HEK293 (cell line): ENCODE measurements around the gene SEMA4F.

ENCODE experiments used
- CTCF ChIA-PET: fragments of 350-600 bp; formaldehyde crosslinking; extraction: SDS; loops from one replicate; lab custom pipeline; 2021; ENCODE audit warnings: antibody characterized with exemption; lab: Yijun Ruan, JAX
- POLR2A ChIA-PET: fragments of 300-600 bp; formaldehyde crosslinking; extraction: SDS; loops from one replicate; lab custom pipeline; 2020; ENCODE audit warnings: antibody characterized with exemption, inconsistent platforms; lab: Yijun Ruan, JAX
- H3K27ac ChIP-seq: fragments of 200-500 bp; sonication (Bioruptor generic); 2 replicates; pipeline ENCODE4 v1.5.1; 2014; ENCODE audit warnings: low read depth, low read length, control low read depth, inconsistent platforms; ENCODE audit errors: extremely low read depth
- H3K36me3 ChIP-seq, 2 experiments: fragments of 200-500 bp in 1 of 2; sonication (Bioruptor generic) in 1 of 2; 1 replicate in 1 of 2; 2 replicates in 1 of 2; pipeline ENCODE4 v1.5.1; 2014 to 2017; ENCODE audit warnings: inconsistent platforms in 2 of 2, low read length in 2 of 2; ENCODE audit not compliant: control insufficient read depth in 2 of 2, insufficient read depth in 1 of 2
- H3K4me1 ChIP-seq: fragments of 200-500 bp; sonication (Bioruptor generic); 2 replicates; pipeline ENCODE4 v1.5.1; 2014; ENCODE audit warnings: mild to moderate bottlenecking, low read length, inconsistent platforms; ENCODE audit not compliant: control insufficient read depth, insufficient read depth
- H3K4me3 ChIP-seq: 2 replicates; pipeline ENCODE4 v1.5.1; 2011; ENCODE audit warnings: low read depth, mild to moderate bottlenecking, control low read depth, low read length, moderate library complexity
- H3K9me3 ChIP-seq: fragments of 200-500 bp; sonication (Bioruptor generic); 2 replicates; pipeline ENCODE4 v1.5.1; 2014; ENCODE audit warnings: low read depth, low read length, inconsistent platforms; ENCODE audit not compliant: control insufficient read depth, insufficient read depth
- SP3 ChIP-seq: fragments of 450-650 bp; formaldehyde crosslinking; IDR thresholded peaks from 2 replicates; pipeline ENCODE4 v1.5.1; 2016; ENCODE audit warnings: missing biosample characterization, missing genetic modification characterization
- TCF7L2 ChIP-seq: IDR thresholded peaks from 2 replicates; pipeline ENCODE4 v1.6.1; 2011; ENCODE audit warnings: low read depth, mild to moderate bottlenecking, inconsistent platforms, low read length, moderate library complexity, borderline replicate concordance
- YY1 ChIP-seq: fragments of 450-650 bp; formaldehyde crosslinking; IDR thresholded peaks from 2 replicates; pipeline ENCODE4 v1.5.1; 2018; ENCODE audit warnings: missing biosample characterization, missing genetic modification characterization
- ZBTB48 ChIP-seq: fragments of 450-650 bp; formaldehyde crosslinking; IDR thresholded peaks from 2 replicates; pipeline ENCODE4 v1.5.1; 2016; ENCODE audit warnings: missing biosample characterization, missing genetic modification characterization
- ZBTB8A ChIP-seq: fragments of 450-650 bp; formaldehyde crosslinking; IDR thresholded peaks from 2 replicates; pipeline ENCODE4 v1.5.1; 2016; ENCODE audit warnings: missing biosample characterization, missing genetic modification characterization
- ZEB2 ChIP-seq: fragments of 450-650 bp; formaldehyde crosslinking; IDR thresholded peaks from 2 replicates; pipeline ENCODE4 v1.5.1; 2016; ENCODE audit warnings: missing biosample characterization, missing genetic modification characterization
- ZFHX2 ChIP-seq: fragments of 450-650 bp; formaldehyde crosslinking; conservative IDR thresholded peaks from 2 replicates; pipeline ENCODE4 v1.5.1; 2016; ENCODE audit warnings: missing biosample characterization, missing genetic modification characterization
- ZNF16 ChIP-seq: fragments of 450-650 bp; formaldehyde crosslinking; IDR thresholded peaks from 2 replicates; pipeline ENCODE4 v1.5.1; 2016; ENCODE audit warnings: low read depth, missing biosample characterization, missing genetic modification characterization
- ZNF169 ChIP-seq: fragments of 450-650 bp; formaldehyde crosslinking; IDR thresholded peaks from 2 replicates; pipeline ENCODE4 v1.5.1; 2016; ENCODE audit warnings: missing biosample characterization, missing genetic modification characterization
- ZNF175 ChIP-seq: fragments of 450-650 bp; formaldehyde crosslinking; IDR thresholded peaks from 2 replicates; pipeline ENCODE4 v1.5.1; 2016; ENCODE audit warnings: missing biosample characterization, missing genetic modification characterization
- ZNF223 ChIP-seq: fragments of 450-650 bp; formaldehyde crosslinking; IDR thresholded peaks from 2 replicates; pipeline ENCODE4 v1.5.1; 2016; ENCODE audit warnings: missing biosample characterization, missing genetic modification characterization
- ZNF24 ChIP-seq: fragments of 450-650 bp; formaldehyde crosslinking; IDR thresholded peaks from 2 replicates; pipeline ENCODE4 v1.5.1; 2016; ENCODE audit warnings: missing biosample characterization, missing genetic modification characterization
- ZNF350 ChIP-seq: fragments of 450-650 bp; formaldehyde crosslinking; IDR thresholded peaks from 2 replicates; pipeline ENCODE4 v1.5.0; 2017; ENCODE audit warnings: missing biosample characterization, mild to moderate bottlenecking, missing genetic modification characterization
- ZNF354C ChIP-seq: fragments of 450-650 bp; formaldehyde crosslinking; IDR thresholded peaks from 2 replicates; pipeline ENCODE4 v1.5.1; 2016; ENCODE audit warnings: missing biosample characterization, missing genetic modification characterization, low read depth, borderline replicate concordance
- ZNF404 ChIP-seq: fragments of 450-650 bp; formaldehyde crosslinking; IDR thresholded peaks from 2 replicates; pipeline ENCODE4 v1.5.1; 2017; ENCODE audit warnings: missing biosample characterization, missing genetic modification characterization
- ZNF426 ChIP-seq: fragments of 450-650 bp; formaldehyde crosslinking; IDR thresholded peaks from 2 replicates; pipeline ENCODE4 v1.5.1; 2017; ENCODE audit warnings: missing biosample characterization, missing genetic modification characterization, mild to moderate bottlenecking, inconsistent platforms, moderate library complexity
- ZNF560 ChIP-seq: fragments of 450-650 bp; formaldehyde crosslinking; IDR thresholded peaks from 2 replicates; pipeline ENCODE4 v1.5.1; 2017; ENCODE audit warnings: missing biosample characterization, missing genetic modification characterization, borderline replicate concordance
- ZNF600 ChIP-seq: fragments of 450-650 bp; formaldehyde crosslinking; IDR thresholded peaks from 2 replicates; pipeline ENCODE4 v1.5.1; 2016; ENCODE audit warnings: missing biosample characterization, missing genetic modification characterization
- ZNF654 ChIP-seq: fragments of 450-650 bp; formaldehyde crosslinking; IDR thresholded peaks from 2 replicates; pipeline ENCODE4 v1.5.1; 2016; ENCODE audit warnings: low read depth, missing biosample characterization, missing genetic modification characterization
- ZNF664 ChIP-seq: fragments of 450-650 bp; formaldehyde crosslinking; IDR thresholded peaks from 2 replicates; pipeline ENCODE4 v1.5.1; 2016; ENCODE audit warnings: missing biosample characterization, missing genetic modification characterization
- ZNF707 ChIP-seq: fragments of 450-650 bp; formaldehyde crosslinking; IDR thresholded peaks from 2 replicates; pipeline ENCODE4 v1.5.1; 2016; ENCODE audit warnings: missing biosample characterization, missing genetic modification characterization
- ZSCAN23 ChIP-seq: fragments of 450-650 bp; formaldehyde crosslinking; IDR thresholded peaks from 2 replicates; pipeline ENCODE4 v1.5.1; 2016; ENCODE audit warnings: missing biosample characterization, missing genetic modification characterization
- TF ChIP-seq, protein P1 (sequence below): fragments of 450-650 bp; formaldehyde crosslinking; IDR thresholded peaks from 2 replicates; pipeline ENCODE4 v1.5.1; 2017; ENCODE audit warnings: missing biosample characterization, missing genetic modification characterization
- TF ChIP-seq, protein P2 (sequence below): fragments of 450-650 bp; formaldehyde crosslinking; IDR thresholded peaks from 2 replicates; pipeline ENCODE4 v1.5.1; 2016; ENCODE audit warnings: missing biosample characterization, missing genetic modification characterization
- TF ChIP-seq, protein P3 (sequence below): fragments of 450-650 bp; IDR thresholded peaks from 2 replicates; pipeline ENCODE4 v1.5.1; 2018; ENCODE audit warnings: missing biosample characterization, mild to moderate bottlenecking, missing genetic modification characterization
- TF ChIP-seq, protein P4 (sequence below): fragments of 450-650 bp; formaldehyde crosslinking; IDR thresholded peaks from 2 replicates; pipeline ENCODE4 v1.5.1; 2016; ENCODE audit warnings: missing biosample characterization, missing genetic modification characterization
- TF ChIP-seq, protein P5 (sequence below): sonication (generic); formaldehyde crosslinking; IDR thresholded peaks from 2 replicates; pipeline ENCODE4 v1.8.1; 2022; ENCODE audit warnings: mild to moderate bottlenecking, moderate library complexity, missing genetic modification reagents
- TF ChIP-seq, protein P6 (sequence below): fragments of 450-650 bp; formaldehyde crosslinking; IDR thresholded peaks from 2 replicates; pipeline ENCODE4 v1.5.1; 2017; ENCODE audit warnings: missing biosample characterization, missing genetic modification characterization

SEMA4F gene

DNA sequence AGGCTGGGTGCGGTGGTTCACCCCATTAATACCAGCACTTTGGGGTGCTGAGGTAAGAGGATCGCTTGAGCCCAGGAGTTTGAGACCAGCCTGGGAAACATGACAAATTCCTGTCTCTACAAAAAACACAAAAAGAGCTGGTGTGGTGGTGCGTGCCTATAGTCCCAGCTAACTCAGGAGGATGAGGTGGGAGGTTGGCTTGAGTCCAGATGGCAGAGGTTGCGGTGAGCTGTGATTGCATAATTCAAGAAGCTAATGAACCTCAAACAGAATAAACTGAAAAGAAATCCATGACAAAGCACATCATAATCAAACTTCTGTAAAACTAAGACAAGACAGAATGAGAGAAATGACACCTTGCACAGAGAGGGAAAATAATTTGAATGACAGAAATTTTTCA, 54.8 kb downstream of the SEMA4F start:
- TF ChIP-seq, protein P1, sequence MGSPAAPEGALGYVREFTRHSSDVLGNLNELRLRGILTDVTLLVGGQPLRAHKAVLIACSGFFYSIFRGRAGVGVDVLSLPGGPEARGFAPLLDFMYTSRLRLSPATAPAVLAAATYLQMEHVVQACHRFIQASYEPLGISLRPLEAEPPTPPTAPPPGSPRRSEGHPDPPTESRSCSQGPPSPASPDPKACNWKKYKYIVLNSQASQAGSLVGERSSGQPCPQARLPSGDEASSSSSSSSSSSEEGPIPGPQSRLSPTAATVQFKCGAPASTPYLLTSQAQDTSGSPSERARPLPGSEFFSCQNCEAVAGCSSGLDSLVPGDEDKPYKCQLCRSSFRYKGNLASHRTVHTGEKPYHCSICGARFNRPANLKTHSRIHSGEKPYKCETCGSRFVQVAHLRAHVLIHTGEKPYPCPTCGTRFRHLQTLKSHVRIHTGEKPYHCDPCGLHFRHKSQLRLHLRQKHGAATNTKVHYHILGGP (tag by site-specific recombination) = no peak
- no peak for TF ChIP-seq ZBTB8A (tag by site-specific recombination)
- peak; percentile 41; the same call in 1 of the 2 replicates for TF ChIP-seq ZFHX2 (tag by site-specific recombination)
- no peak for TF ChIP-seq ZNF354C (tag by site-specific recombination)
- TF ChIP-seq ZNF16 (tag by site-specific recombination) = no peak
- TF ChIP-seq ZEB2 (tag by site-specific recombination) = no peak
- no peak for TF ChIP-seq ZNF426 (tag by site-specific recombination)
- no peak for TF ChIP-seq ZNF654
- Histone ChIP-seq H3K4me1 (no peaks in the 10 kb centered on the region), H3K27ac (no peak overlapping the region), H3K36me3 (no peaks in the 10 kb centered on the region), H3K4me3 (no peak overlapping the region), H3K9me3 (no peaks in the 10 kb centered on the region)
- ChIA-PET CTCF (interaction anchor here (0.6 to 2.2 kb wide), 5 partner anchors 17 to 247 kb away, joined by 3 to 7 read pairs (median 5); no protein-coding TSS in a partner anchor), POLR2A (no interaction called here)

DNA sequence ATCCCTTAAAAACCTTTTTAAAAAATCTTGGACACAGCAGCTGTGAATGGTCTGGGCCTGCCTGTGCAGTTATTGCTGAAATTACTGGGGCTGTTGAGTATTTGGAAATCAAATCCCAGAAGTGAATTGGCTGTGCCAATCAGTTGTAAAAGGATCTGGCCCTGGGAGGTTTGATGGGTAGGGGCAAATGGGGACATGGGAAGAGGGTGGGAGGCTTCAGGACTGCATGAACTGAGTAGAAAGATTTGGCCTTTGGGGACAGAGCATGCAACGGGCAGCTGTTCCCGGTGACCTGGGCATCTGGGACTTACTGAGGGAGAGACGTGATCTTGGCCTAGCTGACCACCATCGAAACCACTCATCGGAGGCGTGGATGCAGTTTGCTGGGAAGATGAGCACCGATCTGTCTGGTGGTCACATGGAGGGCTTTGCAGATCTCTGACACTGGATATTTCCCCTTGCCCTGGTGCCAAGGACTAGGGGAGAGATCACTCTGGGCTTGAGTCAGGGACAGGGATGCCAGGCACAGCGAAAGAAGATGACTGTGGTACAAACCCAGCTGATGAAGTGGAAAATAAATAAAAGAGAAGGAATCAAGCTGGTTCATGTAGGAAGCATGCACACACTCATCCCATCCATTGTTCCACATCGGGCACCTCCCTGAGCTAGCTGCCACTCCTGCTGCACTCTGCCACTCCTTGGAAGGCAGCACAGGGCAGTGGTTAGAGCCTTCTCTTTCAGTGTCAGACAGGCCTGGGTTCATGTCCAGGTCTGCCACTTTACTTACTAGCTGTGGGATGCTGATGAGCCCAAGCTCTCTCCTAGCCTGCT, 58.4 kb downstream of the SEMA4F start:
- H3K27ac ChIP-seq = no peak overlapping the region
- no peak overlapping the region for H3K4me3 ChIP-seq
- no peak for TF ChIP-seq ZNF707
- TF ChIP-seq ZBTB48 (tag by site-specific recombination) = no peak
- TF ChIP-seq ZNF664 (tag by site-specific recombination) = no peak
- TF ChIP-seq, protein P2, sequence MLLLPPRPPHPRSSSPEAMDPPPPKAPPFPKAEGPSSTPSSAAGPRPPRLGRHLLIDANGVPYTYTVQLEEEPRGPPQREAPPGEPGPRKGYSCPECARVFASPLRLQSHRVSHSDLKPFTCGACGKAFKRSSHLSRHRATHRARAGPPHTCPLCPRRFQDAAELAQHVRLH (tag by site-specific recombination) = no peak
- no peak for TF ChIP-seq ZNF404 (tag by site-specific recombination)
- TF ChIP-seq, protein P3, sequence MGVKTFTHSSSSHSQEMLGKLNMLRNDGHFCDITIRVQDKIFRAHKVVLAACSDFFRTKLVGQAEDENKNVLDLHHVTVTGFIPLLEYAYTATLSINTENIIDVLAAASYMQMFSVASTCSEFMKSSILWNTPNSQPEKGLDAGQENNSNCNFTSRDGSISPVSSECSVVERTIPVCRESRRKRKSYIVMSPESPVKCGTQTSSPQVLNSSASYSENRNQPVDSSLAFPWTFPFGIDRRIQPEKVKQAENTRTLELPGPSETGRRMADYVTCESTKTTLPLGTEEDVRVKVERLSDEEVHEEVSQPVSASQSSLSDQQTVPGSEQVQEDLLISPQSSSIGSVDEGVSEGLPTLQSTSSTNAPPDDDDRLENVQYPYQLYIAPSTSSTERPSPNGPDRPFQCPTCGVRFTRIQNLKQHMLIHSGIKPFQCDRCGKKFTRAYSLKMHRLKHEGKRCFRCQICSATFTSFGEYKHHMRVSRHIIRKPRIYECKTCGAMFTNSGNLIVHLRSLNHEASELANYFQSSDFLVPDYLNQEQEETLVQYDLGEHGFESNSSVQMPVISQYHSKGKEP (tag by site-specific recombination) = no peak
- no peak for TF ChIP-seq SP3 (tag by site-specific recombination)
- no peak for TF ChIP-seq TCF7L2
- no peak for TF ChIP-seq ZNF175 (tag by site-specific recombination)
- TF ChIP-seq ZNF169 (tag by site-specific recombination) = no peak
- no peak for TF ChIP-seq ZNF600 (tag by site-specific recombination)
- TF ChIP-seq, protein P4, sequence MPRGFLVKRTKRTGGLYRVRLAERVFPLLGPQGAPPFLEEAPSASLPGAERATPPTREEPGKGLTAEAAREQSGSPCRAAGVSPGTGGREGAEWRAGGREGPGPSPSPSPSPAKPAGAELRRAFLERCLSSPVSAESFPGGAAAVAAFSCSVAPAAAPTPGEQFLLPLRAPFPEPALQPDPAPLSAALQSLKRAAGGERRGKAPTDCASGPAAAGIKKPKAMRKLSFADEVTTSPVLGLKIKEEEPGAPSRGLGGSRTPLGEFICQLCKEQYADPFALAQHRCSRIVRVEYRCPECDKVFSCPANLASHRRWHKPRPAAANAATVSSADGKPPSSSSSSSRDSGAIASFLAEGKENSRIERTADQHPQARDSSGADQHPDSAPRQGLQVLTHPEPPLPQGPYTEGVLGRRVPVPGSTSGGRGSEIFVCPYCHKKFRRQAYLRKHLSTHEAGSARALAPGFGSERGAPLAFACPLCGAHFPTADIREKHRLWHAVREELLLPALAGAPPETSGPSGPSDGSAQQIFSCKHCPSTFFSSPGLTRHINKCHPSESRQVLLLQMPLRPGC (tag by site-specific recombination) = no peak
- TF ChIP-seq, protein P5, sequence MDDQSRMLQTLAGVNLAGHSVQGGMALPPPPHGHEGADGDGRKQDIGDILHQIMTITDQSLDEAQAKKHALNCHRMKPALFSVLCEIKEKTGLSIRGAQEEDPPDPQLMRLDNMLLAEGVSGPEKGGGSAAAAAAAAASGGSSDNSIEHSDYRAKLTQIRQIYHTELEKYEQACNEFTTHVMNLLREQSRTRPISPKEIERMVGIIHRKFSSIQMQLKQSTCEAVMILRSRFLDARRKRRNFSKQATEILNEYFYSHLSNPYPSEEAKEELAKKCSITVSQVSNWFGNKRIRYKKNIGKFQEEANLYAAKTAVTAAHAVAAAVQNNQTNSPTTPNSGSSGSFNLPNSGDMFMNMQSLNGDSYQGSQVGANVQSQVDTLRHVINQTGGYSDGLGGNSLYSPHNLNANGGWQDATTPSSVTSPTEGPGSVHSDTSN (CRISPR knock-in tag) = no peak
- no peak for TF ChIP-seq ZSCAN23 (tag by site-specific recombination)
- TF ChIP-seq, protein P6, sequence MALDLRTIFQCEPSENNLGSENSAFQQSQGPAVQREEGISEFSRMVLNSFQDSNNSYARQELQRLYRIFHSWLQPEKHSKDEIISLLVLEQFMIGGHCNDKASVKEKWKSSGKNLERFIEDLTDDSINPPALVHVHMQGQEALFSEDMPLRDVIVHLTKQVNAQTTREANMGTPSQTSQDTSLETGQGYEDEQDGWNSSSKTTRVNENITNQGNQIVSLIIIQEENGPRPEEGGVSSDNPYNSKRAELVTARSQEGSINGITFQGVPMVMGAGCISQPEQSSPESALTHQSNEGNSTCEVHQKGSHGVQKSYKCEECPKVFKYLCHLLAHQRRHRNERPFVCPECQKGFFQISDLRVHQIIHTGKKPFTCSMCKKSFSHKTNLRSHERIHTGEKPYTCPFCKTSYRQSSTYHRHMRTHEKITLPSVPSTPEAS (tag by site-specific recombination) = no peak
- TF ChIP-seq ZNF350 = no peak
- TF ChIP-seq YY1 (tag by site-specific recombination) = no peak
- TF ChIP-seq ZNF24 (tag by site-specific recombination) = no peak
- TF ChIP-seq ZNF223 (tag by site-specific recombination) = no peak
- no peak for TF ChIP-seq ZNF560 (tag by site-specific recombination)
- no peaks in the 10 kb centered on the region for H3K4me1 ChIP-seq
- H3K36me3 ChIP-seq = no peaks in the 10 kb centered on the region
- ChIA-PET POLR2A (interaction anchor here (0.6 to 1.2 kb wide), 2 partner anchors 45 to 122 kb away, joined by 3 read pairs; no protein-coding TSS in a partner anchor), CTCF (interaction anchor here (0.6 to 5.1 kb wide), 5 partner anchors 10 to 690 kb away, joined by 3 to 57 read pairs (median 6); no protein-coding TSS in a partner anchor)
- no peaks in the 10 kb centered on the region for H3K9me3 ChIP-seq
